Liver (tissue), 9 donors: ENCODE results near the gene KRT31. TPM values are rescaled to one million over a fixed set of nuclear protein-coding genes. Genes with fewer than 3 reads are reported as not detected.
"Not testable (repeated sequence)": the region's sequence is repeated elsewhere in the genome, so short reads cannot be mapped to it uniquely, and the experiment has no call there.

Experiments used
- DNase-seq: peaks from one replicate; pipeline ENCODE4 v3.0.0-alpha.2; 2017; ENCODE audit warnings: low spot score
- H3K27ac ChIP-seq, 2 donors: one replicate each; pipeline ENCODE4 v1.7.0; 2013; ENCODE audit warnings: inconsistent platforms in 2 of 2, low read length in 2 of 2, control low read depth in 1 of 2, low read depth in 1 of 2, mild to moderate bottlenecking in 1 of 2
- H3K27me3 ChIP-seq, 4 donors: one replicate each; pipeline versions ENCODE4 v1.6.1 to v1.7.0; 2013; ENCODE audit warnings: low read length in 3 of 4, inconsistent platforms in 1 of 4, mild to moderate bottlenecking in 1 of 4, moderate library complexity in 1 of 4; ENCODE audit not compliant: control insufficient read depth in 4 of 4, insufficient read depth in 4 of 4
- H3K36me3 ChIP-seq, 4 donors: one replicate each; pipeline versions ENCODE4 v1.6.1 to v1.7.0; 2013; ENCODE audit warnings: low read length in 3 of 4, mild to moderate bottlenecking in 3 of 4, low read depth in 1 of 4, moderate library complexity in 1 of 4; ENCODE audit not compliant: control insufficient read depth in 4 of 4, insufficient read depth in 3 of 4
- H3K4me1 ChIP-seq, 4 donors: one replicate each; pipeline versions ENCODE4 v1.6.1 to v1.7.0; 2013; ENCODE audit warnings: low read length in 3 of 4, mild to moderate bottlenecking in 3 of 4, moderate library complexity in 1 of 4; ENCODE audit not compliant: control insufficient read depth in 4 of 4, insufficient read depth in 4 of 4
- H3K4me3 ChIP-seq, 3 donors: one replicate each; pipeline versions ENCODE4 v1.6.1 to v1.7.0; 2013; ENCODE audit warnings: low read length in 3 of 3, control low read depth in 1 of 3, low read depth in 1 of 3, mild to moderate bottlenecking in 1 of 3
- H3K9ac ChIP-seq, 2 donors: one replicate each; pipeline ENCODE4 v1.7.0; 2013; ENCODE audit warnings: low read length in 2 of 2, mild to moderate bottlenecking in 2 of 2, moderate library complexity in 2 of 2, control low read depth in 1 of 2, low read depth in 1 of 2
- H3K9me3 ChIP-seq, 4 donors: one replicate each; pipeline versions ENCODE4 v1.6.1 to v1.7.0; 2013; ENCODE audit warnings: low read length in 3 of 4; ENCODE audit not compliant: control insufficient read depth in 4 of 4
- EGR1 ChIP-seq, 2 donors: IDR thresholded peaks; 2 replicates each; pipeline ENCODE4 v1.6.1; 2016 to 2018; ENCODE audit warnings: antibody characterized with exemption in 2 of 2, low read depth in 2 of 2
- FOXA1 ChIP-seq: IDR thresholded peaks from 2 replicates; pipeline ENCODE4 v1.6.1; 2016; ENCODE audit warnings: antibody characterized with exemption
- FOXA2 ChIP-seq: IDR thresholded peaks from 2 replicates; pipeline ENCODE4 v1.6.1; 2016; ENCODE audit warnings: antibody characterized with exemption
- GABPA ChIP-seq, 2 donors: IDR thresholded peaks in 1 of 2; conservative IDR thresholded peaks in 1 of 2; 2 replicates each; pipeline ENCODE4 v1.6.1; 2016; ENCODE audit warnings: antibody characterized with exemption in 2 of 2, mild to moderate bottlenecking in 1 of 2, moderate library complexity in 1 of 2
- HNF4G ChIP-seq: IDR thresholded peaks from 2 replicates; pipeline ENCODE4 v1.6.1; 2016; ENCODE audit warnings: antibody characterized with exemption
- JUND ChIP-seq, 2 donors: IDR thresholded peaks; 2 replicates each; pipeline ENCODE4 v1.6.1; 2016; ENCODE audit warnings: antibody characterized with exemption in 2 of 2
- NR2F2 ChIP-seq: IDR thresholded peaks from 2 replicates; pipeline ENCODE4 v1.6.1; 2016; ENCODE audit warnings: antibody characterized with exemption
- RXRA ChIP-seq, 2 donors: IDR thresholded peaks; 2 replicates each; pipeline ENCODE4 v1.6.1; 2017 to 2018; ENCODE audit warnings: antibody characterized with exemption in 2 of 2, mild to moderate bottlenecking in 1 of 2
- SP1 ChIP-seq: IDR thresholded peaks from 2 replicates; pipeline ENCODE4 v1.6.1; 2018; ENCODE audit warnings: antibody characterized with exemption, mild to moderate bottlenecking
- TAF1 ChIP-seq: conservative IDR thresholded peaks from 2 replicates; pipeline ENCODE4 v1.6.1; 2016; ENCODE audit warnings: antibody characterized with exemption, mild to moderate bottlenecking
- YY1 ChIP-seq: IDR thresholded peaks from 2 replicates; pipeline ENCODE4 v1.6.1; 2016; ENCODE audit warnings: antibody characterized with exemption, mild to moderate bottlenecking
- ZBTB33 ChIP-seq: IDR thresholded peaks from 2 replicates; pipeline ENCODE4 v1.6.1; 2016; ENCODE audit warnings: antibody characterized with exemption
- WGBS: extraction: QIAGEN DNeasy Blood & Tissue Kit; methylation state at CpG from one replicate; pipeline ENCODE4 v1.1.7; 2013; 5-methylcytosine and 5-hydroxymethylcytosine counted together
- polyA plus RNA-seq, 2 donors: library from polyadenylated mRNA; stranded (reverse) in 1 of 2; unstranded in 1 of 2; fragments of 200-250 nt in 1 of 2; fragments of >200 nt in 1 of 2; fragmentation: Nextera tagmentation in 1 of 2; extraction: Ambion mirVana in 1 of 2; gene quantifications; one replicate each; pipeline versions ENCODE4 v1.2.1 to v1.2.3, GENCODE V29; 2013 to 2015
- total RNA-seq, 2 donors: library from RNA; depleted of rRNA; stranded (reverse); fragments of >200 nt; gene quantifications; one replicate each; pipeline ENCODE4 v1.2.3, GENCODE V29; 2014
- TF ChIP-seq, protein P1 (sequence below): IDR thresholded peaks from 2 replicates; pipeline ENCODE4 v1.6.1; 2016; ENCODE audit warnings: antibody characterized with exemption
- TF ChIP-seq, protein P2 (sequence below): IDR thresholded peaks from 2 replicates; pipeline ENCODE4 v1.6.1; 2016; ENCODE audit warnings: antibody characterized with exemption
- TF ChIP-seq, protein P3 (sequence below): fragments of 150-350 bp; IDR thresholded peaks from 2 replicates; pipeline ENCODE4 v1.5.1; 2017; ENCODE audit warnings: improper control_type of control experiment, low read depth, low read length; ENCODE audit not compliant: missing input control
- donor health status: healthy.
- donor health status: healthy.
- donor health status: healthy.
- donor health status: healthy.
- donor health status: healthy.

KRT31 gene
- total and polyA plus RNA-seq, 4 donors, result not detected

DNA sequence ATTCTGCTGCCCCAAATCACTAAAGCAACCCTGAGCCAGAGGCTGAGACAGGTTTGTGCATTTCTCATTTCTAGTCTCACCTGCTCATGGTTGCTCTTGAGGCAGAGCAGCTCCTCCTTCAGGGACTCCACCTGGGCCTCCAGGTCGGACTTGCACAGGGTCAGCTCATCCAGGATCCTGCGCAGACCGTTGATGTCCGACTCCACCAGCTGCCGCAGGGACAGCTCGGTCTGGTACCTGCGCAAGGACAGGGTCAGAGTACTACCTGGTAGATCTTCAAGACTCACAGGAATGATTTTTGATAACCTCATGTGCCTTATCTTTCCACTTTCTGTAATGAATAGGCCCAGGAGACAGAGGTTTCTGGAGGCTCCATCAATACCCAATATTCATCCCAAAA, 1.1 kb downstream of the KRT31 start:
- no peak overlapping the region for H3K9ac ChIP-seq

GRCh38 chr17:41395611-41396010, 1.8 kb downstream of the KRT31 start:
- Histone ChIP-seq H3K9me3 (no peaks in the 10 kb centered on the region), H3K9ac (no peak overlapping the region), H3K27ac (no peak overlapping the region), H3K36me3 (no peaks in the 10 kb centered on the region), H3K4me1 (no peaks in the 10 kb centered on the region), H3K27me3 (no peaks in the 10 kb centered on the region), H3K4me3 (no peak overlapping the region)
- DNase-seq, result no peak
- TF ChIP-seq GABPA (IDR thresholded peaks at IDR 0.05 in 1 of 2, conservative IDR thresholded peaks at IDR 0.05 in 1 of 2) (no peak), ZBTB33 (no peak), FOXA1 (no peak), TAF1 (no peak), SP1 (no peak), RXRA (IDR thresholded peaks at IDR 0.05) (no peak), HNF4G (no peak), EGR1 (IDR thresholded peaks at IDR 0.05; ENCODE audit: low read depth in 2 of 2) (no peak), JUND (IDR thresholded peaks at IDR 0.05) (no peak)
- TF ChIP-seq, protein P1, sequence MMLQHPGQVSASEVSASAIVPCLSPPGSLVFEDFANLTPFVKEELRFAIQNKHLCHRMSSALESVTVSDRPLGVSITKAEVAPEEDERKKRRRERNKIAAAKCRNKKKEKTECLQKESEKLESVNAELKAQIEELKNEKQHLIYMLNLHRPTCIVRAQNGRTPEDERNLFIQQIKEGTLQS, result no peak
- TF ChIP-seq, protein P2, sequence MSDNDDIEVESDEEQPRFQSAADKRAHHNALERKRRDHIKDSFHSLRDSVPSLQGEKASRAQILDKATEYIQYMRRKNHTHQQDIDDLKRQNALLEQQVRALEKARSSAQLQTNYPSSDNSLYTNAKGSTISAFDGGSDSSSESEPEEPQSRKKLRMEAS, result no peak
- TF ChIP-seq, protein P3, sequence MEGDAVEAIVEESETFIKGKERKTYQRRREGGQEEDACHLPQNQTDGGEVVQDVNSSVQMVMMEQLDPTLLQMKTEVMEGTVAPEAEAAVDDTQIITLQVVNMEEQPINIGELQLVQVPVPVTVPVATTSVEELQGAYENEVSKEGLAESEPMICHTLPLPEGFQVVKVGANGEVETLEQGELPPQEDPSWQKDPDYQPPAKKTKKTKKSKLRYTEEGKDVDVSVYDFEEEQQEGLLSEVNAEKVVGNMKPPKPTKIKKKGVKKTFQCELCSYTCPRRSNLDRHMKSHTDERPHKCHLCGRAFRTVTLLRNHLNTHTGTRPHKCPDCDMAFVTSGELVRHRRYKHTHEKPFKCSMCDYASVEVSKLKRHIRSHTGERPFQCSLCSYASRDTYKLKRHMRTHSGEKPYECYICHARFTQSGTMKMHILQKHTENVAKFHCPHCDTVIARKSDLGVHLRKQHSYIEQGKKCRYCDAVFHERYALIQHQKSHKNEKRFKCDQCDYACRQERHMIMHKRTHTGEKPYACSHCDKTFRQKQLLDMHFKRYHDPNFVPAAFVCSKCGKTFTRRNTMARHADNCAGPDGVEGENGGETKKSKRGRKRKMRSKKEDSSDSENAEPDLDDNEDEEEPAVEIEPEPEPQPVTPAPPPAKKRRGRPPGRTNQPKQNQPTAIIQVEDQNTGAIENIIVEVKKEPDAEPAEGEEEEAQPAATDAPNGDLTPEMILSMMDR, result no peak
- 92% methylated on average over 1 of the region's 1 CpG for WGBS

More for the DNA sequence above, 1.1 kb downstream of the KRT31 start:
- no peaks in the 10 kb centered on the region for H3K36me3 ChIP-seq
- TF ChIP-seq GABPA (IDR thresholded peaks at IDR 0.05 in 1 of 2, conservative IDR thresholded peaks at IDR 0.05 in 1 of 2), result no peak
- TF ChIP-seq, protein P1, result no peak
- no peak for TF ChIP-seq NR2F2
- no peak for TF ChIP-seq FOXA2
- no peak for TF ChIP-seq FOXA1
- TF ChIP-seq RXRA (IDR thresholded peaks at IDR 0.05), result no peak
- TF ChIP-seq TAF1, result no peak
- TF ChIP-seq YY1, result no peak
- no peak for TF ChIP-seq HNF4G
- TF ChIP-seq SP1, result no peak
- H3K4me3 ChIP-seq, result no peak overlapping the region
- no peaks in the 10 kb centered on the region for H3K27me3 ChIP-seq
- H3K9me3 ChIP-seq, result no peaks in the 10 kb centered on the region
- no peak for DNase-seq
- H3K4me1 ChIP-seq, result no peaks in the 10 kb centered on the region
- H3K27ac ChIP-seq, result no peak overlapping the region
- WGBS, result 92% methylated on average over 7 of the region's 7 CpGs

- not testable (repeated sequence) for H3K4me3 ChIP-seq, H3K27ac ChIP-seq, H3K27me3 ChIP-seq, H3K36me3 ChIP-seq, H3K4me1 ChIP-seq, H3K9me3 ChIP-seq, DNase-seq, H3K9ac ChIP-seq
- 78% methylated on average over 12 of the region's 12 CpGs for WGBS
Observed at GRCh38 chr17:41395044-41395443, 2.4 kb downstream of the KRT31 start.
